HepG2 (cell line): ENCODE results near the gene VAV2. TPM values are rescaled to one million over a fixed set of nuclear protein-coding genes. Genes with fewer than 3 reads are reported as not detected.
A peak's percentile ranks its signal among the peaks of the same experiment; 100 is the strongest.

ENCODE experiments used
- CHD2 ChIP-seq: IDR thresholded peaks from 2 replicates; pipeline ENCODE4 v1.6.1; 2011; ENCODE audit warnings: low read depth, low read length, improper control_type of control experiment
- DZIP1 ChIP-seq: sonication (generic); formaldehyde crosslinking; IDR thresholded peaks from 2 replicates; pipeline ENCODE4 v1.5.0; 2020; ENCODE audit warnings: mild to moderate bottlenecking, missing genetic modification reagents
- ELF4 ChIP-seq: sonication (generic); formaldehyde crosslinking; IDR thresholded peaks from 2 replicates; pipeline ENCODE4 v1.5.0; 2020; ENCODE audit warnings: missing genetic modification reagents, mild to moderate bottlenecking, moderate library complexity, borderline replicate concordance
- FOXC1 ChIP-seq: sonication (generic); formaldehyde crosslinking; IDR thresholded peaks from 2 replicates; pipeline ENCODE4 v1.8.0; 2022; ENCODE audit warnings: mild to moderate bottlenecking, missing genetic modification reagents, borderline replicate concordance
- GPN1 ChIP-seq: sonication (generic); formaldehyde crosslinking; IDR thresholded peaks from 2 replicates; pipeline ENCODE4 v1.5.1; 2020; ENCODE audit warnings: missing genetic modification reagents, borderline replicate concordance
- KDM5B ChIP-seq: sonication (generic); formaldehyde crosslinking; IDR thresholded peaks from 2 replicates; pipeline ENCODE4 v1.4.0; 2020; ENCODE audit warnings: missing genetic modification reagents, mild to moderate bottlenecking, borderline replicate concordance
- KLF15 ChIP-seq: sonication (generic); formaldehyde crosslinking; IDR thresholded peaks from 2 replicates; pipeline ENCODE4 v1.8.1; 2023; ENCODE audit warnings: borderline replicate concordance, mild to moderate bottlenecking, inconsistent platforms, missing genetic modification reagents, mixed read lengths
- MEIS2 ChIP-seq: sonication (generic); formaldehyde crosslinking; IDR thresholded peaks from 2 replicates; pipeline ENCODE4 v1.9.0; 2021; ENCODE audit warnings: mild to moderate bottlenecking, missing genetic modification reagents
- NBN ChIP-seq: fragments of 450-650 bp; conservative IDR thresholded peaks from 2 replicates; pipeline ENCODE4 v1.6.1; 2017
- NFYC ChIP-seq: IDR thresholded peaks from 2 replicates; pipeline ENCODE4 v1.6.1; 2016; ENCODE audit warnings: missing genetic modification reagents, missing compliant biosample characterization
- RFX3 ChIP-seq: IDR thresholded peaks from 2 replicates; pipeline ENCODE4 v1.6.1; 2016; ENCODE audit warnings: missing biosample characterization, missing genetic modification reagents
- ZNF138 ChIP-seq: sonication (generic); formaldehyde crosslinking; IDR thresholded peaks from 2 replicates; pipeline ENCODE4 v1.5.0; 2020; ENCODE audit warnings: mild to moderate bottlenecking, low read depth, missing genetic modification reagents
- ZNF607 ChIP-seq: sonication (generic); formaldehyde crosslinking; IDR thresholded peaks from 2 replicates; pipeline ENCODE4 v1.5.1; 2020; ENCODE audit warnings: missing genetic modification reagents, mild to moderate bottlenecking, borderline replicate concordance
- ZNF782 ChIP-seq: sonication (generic); formaldehyde crosslinking; IDR thresholded peaks from 2 replicates; pipeline ENCODE4 v1.4.0; 2020; ENCODE audit warnings: missing genetic modification reagents, mild to moderate bottlenecking, borderline replicate concordance
- ZXDC ChIP-seq: sonication (generic); formaldehyde crosslinking; IDR thresholded peaks from 2 replicates; pipeline ENCODE4 v1.5.0; 2020; ENCODE audit warnings: mild to moderate bottlenecking, missing genetic modification reagents
- polyA plus RNA-seq, 8 experiments: library from polyadenylated mRNA; depleted of rRNA in 3 of 8; stranded (reverse) in 7 of 8; unstranded in 1 of 8; fragments of >200 nt; fragmentation: Illumina TruSeq in 4 of 8; extraction: Trizol in 4 of 8; gene quantifications; 2 replicates each; pipeline versions ENCODE4 v1.2.1 to v1.2.3, GENCODE V29; 2011 to 2016; ENCODE audit warnings: low read depth in 4 of 8, missing spikeins in 1 of 8, mixed read lengths in 1 of 8; ENCODE audit not compliant: insufficient read depth in 1 of 8
- total RNA-seq, 5 experiments: library from RNA; depleted of rRNA; stranded (reverse); fragments of >200 nt; fragmentation: Illumina TruSeq; extraction: Trizol; gene quantifications; 2 replicates each; pipeline ENCODE4 v1.2.3, GENCODE V29; 2016; ENCODE audit warnings: low read depth in 1 of 5
- TF ChIP-seq, protein P1 (sequence below): fragments of 450-650 bp; IDR thresholded peaks from 2 replicates; pipeline ENCODE4 v1.6.1; 2017; ENCODE audit warnings: mild to moderate bottlenecking
- TF ChIP-seq, protein P2 (sequence below): sonication (generic); formaldehyde crosslinking; IDR thresholded peaks from 2 replicates; pipeline ENCODE4 v1.5.0; 2020; ENCODE audit warnings: missing genetic modification reagents
- TF ChIP-seq, protein P3 (sequence below): IDR thresholded peaks from 2 replicates; pipeline ENCODE4 v1.6.1; 2018; ENCODE audit warnings: missing genetic modification reagents, mild to moderate bottlenecking, missing compliant biosample characterization

VAV2 gene
- total and polyA plus RNA-seq, 2 of the 13 experiments (the other 11 are each of a cell fraction or from before 2014, with no cell fraction given) = 22.5 to 22.9 TPM

DNA sequence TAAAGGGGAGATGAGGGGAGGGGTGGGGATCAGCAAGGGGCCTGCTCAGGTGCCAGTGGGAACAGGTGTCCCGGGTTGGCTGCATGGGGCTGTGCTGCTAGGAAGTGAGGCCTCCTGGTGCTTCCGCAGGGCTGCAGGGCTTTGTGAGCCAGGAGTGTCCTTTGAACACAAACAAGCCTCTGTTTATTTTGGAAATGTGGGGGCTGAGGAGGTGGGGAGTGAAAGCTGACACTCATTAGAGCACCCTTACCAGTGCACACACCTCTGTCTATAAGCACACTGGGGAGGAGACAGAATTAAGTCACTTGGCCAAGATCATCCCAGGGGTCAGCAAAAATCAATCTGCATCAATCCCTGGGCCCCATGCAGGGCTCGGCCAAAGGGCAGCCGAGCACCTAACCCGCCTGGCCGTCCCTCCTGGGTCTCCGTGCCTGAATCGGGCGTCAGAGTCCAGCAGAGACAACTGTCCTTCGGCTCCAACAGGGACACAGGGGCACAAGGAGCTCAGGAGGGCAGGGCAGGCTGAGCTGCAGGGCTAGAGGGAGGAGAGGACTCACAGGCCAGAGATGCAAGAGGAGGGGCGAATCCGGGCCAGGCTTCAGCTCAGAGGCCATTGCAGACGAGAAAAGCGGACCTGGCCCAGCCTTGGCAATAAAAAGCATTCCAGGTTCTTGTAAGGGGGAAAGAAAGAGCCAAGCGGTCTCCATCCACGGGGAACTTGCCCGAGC, 99.8 kb downstream of the VAV2 start (continued):
- TF ChIP-seq ELF4 (CRISPR knock-in tag) = no peak
- TF ChIP-seq, protein P1, sequence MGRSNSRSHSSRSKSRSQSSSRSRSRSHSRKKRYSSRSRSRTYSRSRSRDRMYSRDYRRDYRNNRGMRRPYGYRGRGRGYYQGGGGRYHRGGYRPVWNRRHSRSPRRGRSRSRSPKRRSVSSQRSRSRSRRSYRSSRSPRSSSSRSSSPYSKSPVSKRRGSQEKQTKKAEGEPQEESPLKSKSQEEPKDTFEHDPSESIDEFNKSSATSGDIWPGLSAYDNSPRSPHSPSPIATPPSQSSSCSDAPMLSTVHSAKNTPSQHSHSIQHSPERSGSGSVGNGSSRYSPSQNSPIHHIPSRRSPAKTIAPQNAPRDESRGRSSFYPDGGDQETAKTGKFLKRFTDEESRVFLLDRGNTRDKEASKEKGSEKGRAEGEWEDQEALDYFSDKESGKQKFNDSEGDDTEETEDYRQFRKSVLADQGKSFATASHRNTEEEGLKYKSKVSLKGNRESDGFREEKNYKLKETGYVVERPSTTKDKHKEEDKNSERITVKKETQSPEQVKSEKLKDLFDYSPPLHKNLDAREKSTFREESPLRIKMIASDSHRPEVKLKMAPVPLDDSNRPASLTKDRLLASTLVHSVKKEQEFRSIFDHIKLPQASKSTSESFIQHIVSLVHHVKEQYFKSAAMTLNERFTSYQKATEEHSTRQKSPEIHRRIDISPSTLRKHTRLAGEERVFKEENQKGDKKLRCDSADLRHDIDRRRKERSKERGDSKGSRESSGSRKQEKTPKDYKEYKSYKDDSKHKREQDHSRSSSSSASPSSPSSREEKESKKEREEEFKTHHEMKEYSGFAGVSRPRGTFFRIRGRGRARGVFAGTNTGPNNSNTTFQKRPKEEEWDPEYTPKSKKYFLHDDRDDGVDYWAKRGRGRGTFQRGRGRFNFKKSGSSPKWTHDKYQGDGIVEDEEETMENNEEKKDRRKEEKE = no peak
- peak; percentile 97; the same call in 1 of the 2 replicates for TF ChIP-seq ZNF607 (CRISPR knock-in tag)
- TF ChIP-seq DZIP1 (CRISPR knock-in tag) = no peak
- peak; percentile 33; the same call in 1 of the 2 replicates for TF ChIP-seq RFX3
- peak; percentile 88 for TF ChIP-seq ZXDC (CRISPR knock-in tag)
- TF ChIP-seq NBN = no peak
- no peak for TF ChIP-seq NFYC (CRISPR knock-in tag)
- no peak for TF ChIP-seq CHD2
- TF ChIP-seq KLF15 = peak; percentile 42; the same call in 1 of the 2 replicates
- peak; percentile 90; the same call in 1 of the 2 replicates for TF ChIP-seq ZNF782 (CRISPR knock-in tag)
- 0 out of 2 replicates have a peak, but pooled peaks have one; percentile 73 for TF ChIP-seq ZNF138
- TF ChIP-seq, protein P2, sequence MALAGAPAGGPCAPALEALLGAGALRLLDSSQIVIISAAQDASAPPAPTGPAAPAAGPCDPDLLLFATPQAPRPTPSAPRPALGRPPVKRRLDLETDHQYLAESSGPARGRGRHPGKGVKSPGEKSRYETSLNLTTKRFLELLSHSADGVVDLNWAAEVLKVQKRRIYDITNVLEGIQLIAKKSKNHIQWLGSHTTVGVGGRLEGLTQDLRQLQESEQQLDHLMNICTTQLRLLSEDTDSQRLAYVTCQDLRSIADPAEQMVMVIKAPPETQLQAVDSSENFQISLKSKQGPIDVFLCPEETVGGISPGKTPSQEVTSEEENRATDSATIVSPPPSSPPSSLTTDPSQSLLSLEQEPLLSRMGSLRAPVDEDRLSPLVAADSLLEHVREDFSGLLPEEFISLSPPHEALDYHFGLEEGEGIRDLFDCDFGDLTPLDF = peak; percentile 54; the same call in 1 of the 2 replicates
- peak; percentile 78 for TF ChIP-seq KDM5B (CRISPR knock-in tag)
- TF ChIP-seq MEIS2 (CRISPR knock-in tag) = peak; percentile 95
- TF ChIP-seq, protein P3, sequence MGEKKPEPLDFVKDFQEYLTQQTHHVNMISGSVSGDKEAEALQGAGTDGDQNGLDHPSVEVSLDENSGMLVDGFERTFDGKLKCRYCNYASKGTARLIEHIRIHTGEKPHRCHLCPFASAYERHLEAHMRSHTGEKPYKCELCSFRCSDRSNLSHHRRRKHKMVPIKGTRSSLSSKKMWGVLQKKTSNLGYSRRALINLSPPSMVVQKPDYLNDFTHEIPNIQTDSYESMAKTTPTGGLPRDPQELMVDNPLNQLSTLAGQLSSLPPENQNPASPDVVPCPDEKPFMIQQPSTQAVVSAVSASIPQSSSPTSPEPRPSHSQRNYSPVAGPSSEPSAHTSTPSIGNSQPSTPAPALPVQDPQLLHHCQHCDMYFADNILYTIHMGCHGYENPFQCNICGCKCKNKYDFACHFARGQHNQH = peak; percentile 99
- TF ChIP-seq GPN1 = no peak
- no peak; the same call in 1 of the 2 replicates for TF ChIP-seq FOXC1 (CRISPR knock-in tag)
